ENCODE measurements around the gene GPR101. TPM values are rescaled to one million over a fixed set of nuclear protein-coding genes. Genes with fewer than 3 reads are reported as not detected.

GPR101 gene
- total and polyA plus RNA-seq, 9 of the 15 experiments (the other 6 are each of a cell fraction or from before 2014, with no cell fraction given) = not detected

DNA sequence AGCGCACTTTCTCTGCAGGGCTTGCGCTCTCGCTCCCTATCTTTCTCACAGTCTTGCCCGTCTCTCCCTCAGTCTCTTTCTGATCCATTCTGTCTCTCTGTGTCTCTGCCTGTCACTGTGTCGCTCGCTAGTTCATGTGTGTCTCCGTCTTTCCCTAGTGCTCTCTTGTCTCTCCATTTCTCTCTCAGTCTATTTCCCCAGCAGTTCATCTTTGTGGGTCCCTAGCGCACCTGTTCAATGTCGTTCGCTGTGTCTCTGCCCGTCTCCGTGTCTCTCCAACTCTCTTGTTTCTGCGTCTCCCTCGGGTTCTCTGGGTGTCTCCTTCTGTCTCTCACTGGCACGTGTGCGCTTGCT is 1.5 kb downstream of the GPR101 start:
- Histone ChIP-seq H3K4me2 (ENCODE audit: insufficient read depth, low read length) (peak overlapping the region; percentile 62), H3K27ac (ENCODE audit: extremely low read depth, low read depth, low read length) (no peak overlapping the region), H3K4me1 (replicated peaks in 1 of 2; ENCODE audit: control insufficient read depth in 2 of 2, insufficient read depth in 2 of 2, low read length in 2 of 2) (peaks cover 0 to 19% of the 10 kb centered on the region in 2 experiments; a peak in 3 of 5 replicates), H3K36me3 (ENCODE audit: control insufficient read depth, insufficient read depth, low read length) (no peaks in the 10 kb centered on the region), H3K9me1 (ENCODE audit: control insufficient read depth, insufficient read depth, low read length) (no peaks in the 10 kb centered on the region), H4K20me1 (replicated peaks; ENCODE audit: control insufficient read depth, insufficient read depth, low read length) (no peaks in the 10 kb centered on the region), H3K9me3 (replicated peaks; ENCODE audit: control insufficient read depth, insufficient read depth, low read depth, low read length) (no peaks in the 10 kb centered on the region), H3K4me3 (peak overlapping the region; percentile 19; the same call in 1 of the 2 replicates), H3K9ac (ENCODE audit: insufficient read depth in 1 of 2, low read depth in 2 of 2, low read length in 2 of 2) (no peak overlapping the region), H2AFZ (ENCODE audit: low read depth, low read length) (peak overlapping the region; percentile 77; the same call in 1 of the 2 replicates), H3K79me2 (ENCODE audit: control insufficient read depth, insufficient read depth, low read length) (no peaks in the 10 kb centered on the region), H3K27me3 (ENCODE audit: control insufficient read depth in 2 of 2, insufficient read depth in 2 of 2, low read length in 2 of 2) (peaks cover 16 to 51% of the 10 kb centered on the region in 2 experiments; a peak in 4 of 5 replicates)
- 3% methylated on average over 16 of the region's 16 CpGs for WGBS (ENCODE audit: insufficient coverage, low coverage, missing lambda C conversion rate)
- DNase-seq (ENCODE audit: extremely low read depth in 1 of 4, low spot score in 3 of 4) = peak in 1 of 4 experiments; percentile 2
- in situ Hi-C loops (cut with MboI) (no loop called here), intact Hi-C loops (cut with micrococcal nuclease) (no loop called here)
- no peak for FAIRE-seq
- CTCF ChIA-PET (ENCODE audit: low intra/inter-chr PET ratio) = no interaction called here
- POLR2A ChIA-PET = no interaction called here
- BruUV-seq (replicated peaks) = no TSS peak
- ATAC-seq = no peak
- TF ChIP-seq SMARCA4 (IDR thresholded peaks at IDR 0.05) (no peak), CBFB (CRISPR knock-in tag; IDR thresholded peaks at IDR 0.05) (no peak), NFE2L1 (tag; IDR thresholded peaks at IDR 0.05; ENCODE audit: borderline replicate concordance, low read depth) (no peak), BACH1 (tag; IDR thresholded peaks at IDR 0.05) (no peak), KAT2B (IDR thresholded peaks at IDR 0.05; ENCODE audit: low read depth, low read length) (no peak), HOXB6 (CRISPR knock-in tag; IDR thresholded peaks at IDR 0.05; ENCODE audit: borderline replicate concordance) (no peak), CBFA2T3 (IDR thresholded peaks at IDR 0.05) (no peak), TAF15 (IDR thresholded peaks at IDR 0.05; ENCODE audit: low read depth, low read length) (no peak), CBX8 (IDR thresholded peaks at IDR 0.05; ENCODE audit: borderline replicate concordance, extremely low read depth, low read depth, low read length, poor library complexity, severe bottlenecking) (no peak), ERF (CRISPR knock-in tag; IDR thresholded peaks at IDR 0.05) (no peak)
- TF ChIP-seq, protein P1, sequence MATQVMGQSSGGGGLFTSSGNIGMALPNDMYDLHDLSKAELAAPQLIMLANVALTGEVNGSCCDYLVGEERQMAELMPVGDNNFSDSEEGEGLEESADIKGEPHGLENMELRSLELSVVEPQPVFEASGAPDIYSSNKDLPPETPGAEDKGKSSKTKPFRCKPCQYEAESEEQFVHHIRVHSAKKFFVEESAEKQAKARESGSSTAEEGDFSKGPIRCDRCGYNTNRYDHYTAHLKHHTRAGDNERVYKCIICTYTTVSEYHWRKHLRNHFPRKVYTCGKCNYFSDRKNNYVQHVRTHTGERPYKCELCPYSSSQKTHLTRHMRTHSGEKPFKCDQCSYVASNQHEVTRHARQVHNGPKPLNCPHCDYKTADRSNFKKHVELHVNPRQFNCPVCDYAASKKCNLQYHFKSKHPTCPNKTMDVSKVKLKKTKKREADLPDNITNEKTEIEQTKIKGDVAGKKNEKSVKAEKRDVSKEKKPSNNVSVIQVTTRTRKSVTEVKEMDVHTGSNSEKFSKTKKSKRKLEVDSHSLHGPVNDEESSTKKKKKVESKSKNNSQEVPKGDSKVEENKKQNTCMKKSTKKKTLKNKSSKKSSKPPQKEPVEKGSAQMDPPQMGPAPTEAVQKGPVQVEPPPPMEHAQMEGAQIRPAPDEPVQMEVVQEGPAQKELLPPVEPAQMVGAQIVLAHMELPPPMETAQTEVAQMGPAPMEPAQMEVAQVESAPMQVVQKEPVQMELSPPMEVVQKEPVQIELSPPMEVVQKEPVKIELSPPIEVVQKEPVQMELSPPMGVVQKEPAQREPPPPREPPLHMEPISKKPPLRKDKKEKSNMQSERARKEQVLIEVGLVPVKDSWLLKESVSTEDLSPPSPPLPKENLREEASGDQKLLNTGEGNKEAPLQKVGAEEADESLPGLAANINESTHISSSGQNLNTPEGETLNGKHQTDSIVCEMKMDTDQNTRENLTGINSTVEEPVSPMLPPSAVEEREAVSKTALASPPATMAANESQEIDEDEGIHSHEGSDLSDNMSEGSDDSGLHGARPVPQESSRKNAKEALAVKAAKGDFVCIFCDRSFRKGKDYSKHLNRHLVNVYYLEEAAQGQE (IDR thresholded peaks at IDR 0.05; ENCODE audit: borderline replicate concordance) = no peak
- TF ChIP-seq, protein P1 (CRISPR knock-in tag; IDR thresholded peaks at IDR 0.05; ENCODE audit: low read depth) = no peak
- TF ChIP-seq, protein P2, sequence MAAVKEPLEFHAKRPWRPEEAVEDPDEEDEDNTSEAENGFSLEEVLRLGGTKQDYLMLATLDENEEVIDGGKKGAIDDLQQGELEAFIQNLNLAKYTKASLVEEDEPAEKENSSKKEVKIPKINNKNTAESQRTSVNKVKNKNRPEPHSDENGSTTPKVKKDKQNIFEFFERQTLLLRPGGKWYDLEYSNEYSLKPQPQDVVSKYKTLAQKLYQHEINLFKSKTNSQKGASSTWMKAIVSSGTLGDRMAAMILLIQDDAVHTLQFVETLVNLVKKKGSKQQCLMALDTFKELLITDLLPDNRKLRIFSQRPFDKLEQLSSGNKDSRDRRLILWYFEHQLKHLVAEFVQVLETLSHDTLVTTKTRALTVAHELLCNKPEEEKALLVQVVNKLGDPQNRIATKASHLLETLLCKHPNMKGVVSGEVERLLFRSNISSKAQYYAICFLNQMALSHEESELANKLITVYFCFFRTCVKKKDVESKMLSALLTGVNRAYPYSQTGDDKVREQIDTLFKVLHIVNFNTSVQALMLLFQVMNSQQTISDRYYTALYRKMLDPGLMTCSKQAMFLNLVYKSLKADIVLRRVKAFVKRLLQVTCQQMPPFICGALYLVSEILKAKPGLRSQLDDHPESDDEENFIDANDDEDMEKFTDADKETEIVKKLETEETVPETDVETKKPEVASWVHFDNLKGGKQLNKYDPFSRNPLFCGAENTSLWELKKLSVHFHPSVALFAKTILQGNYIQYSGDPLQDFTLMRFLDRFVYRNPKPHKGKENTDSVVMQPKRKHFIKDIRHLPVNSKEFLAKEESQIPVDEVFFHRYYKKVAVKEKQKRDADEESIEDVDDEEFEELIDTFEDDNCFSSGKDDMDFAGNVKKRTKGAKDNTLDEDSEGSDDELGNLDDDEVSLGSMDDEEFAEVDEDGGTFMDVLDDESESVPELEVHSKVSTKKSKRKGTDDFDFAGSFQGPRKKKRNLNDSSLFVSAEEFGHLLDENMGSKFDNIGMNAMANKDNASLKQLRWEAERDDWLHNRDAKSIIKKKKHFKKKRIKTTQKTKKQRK (IDR thresholded peaks at IDR 0.05; ENCODE audit: borderline replicate concordance, low read depth, low read length) = no peak
